GM19240 (cell line): ENCODE measurements around the gene SLCO3A1.
"Not testable (repeated sequence)": the region's sequence is repeated elsewhere in the genome, so short reads cannot be mapped to it uniquely, and the experiment has no call there.

Experiments used
- DNase-seq: peaks from one replicate; pipeline ENCODE4 v3.0.0; 2011; ENCODE audit warnings: low spot score; ENCODE audit not compliant: insufficient read length

SLCO3A1 gene

GRCh38 chr15:92033314-92033713 is 179.8 kb downstream of the SLCO3A1 start:
- no peak for DNase-seq

GRCh38 chr15:92033723-92034122 is 180.2 kb downstream of the SLCO3A1 start:
- no peak for DNase-seq

GRCh38 chr15:92034227-92034626 is 180.7 kb downstream of the SLCO3A1 start:
- DNase-seq, result no peak

GRCh38 chr15:92035551-92035950 is 182.0 kb downstream of the SLCO3A1 start:
- DNase-seq, result no peak

GRCh38 chr15:92035961-92036360 is 182.5 kb downstream of the SLCO3A1 start:
- no peak for DNase-seq

GRCh38 chr15:92037491-92037890 is 184.0 kb downstream of the SLCO3A1 start:
- DNase-seq, result no peak

GRCh38 chr15:92040350-92040749 is 186.8 kb downstream of the SLCO3A1 start:
- DNase-seq, result no peak

GRCh38 chr15:92041371-92041770 is 187.9 kb downstream of the SLCO3A1 start:
- no peak for DNase-seq

- DNase-seq, result no peak
Observed at GRCh38 chr15:92043283-92043682, 189.8 kb downstream of the SLCO3A1 start.

- DNase-seq, result no peak
Observed at GRCh38 chr15:92044203-92044909, 190.8 kb downstream of the SLCO3A1 start.

GRCh38 chr15:92047900-92048299 is 194.4 kb downstream of the SLCO3A1 start:
- no peak for DNase-seq

- no peak for DNase-seq
Observed at GRCh38 chr15:92048739-92049138, 195.2 kb downstream of the SLCO3A1 start.

GRCh38 chr15:92049290-92049989 is 195.9 kb downstream of the SLCO3A1 start:
- DNase-seq, result no peak

- no peak for DNase-seq
Observed at GRCh38 chr15:92050220-92050898, 196.9 kb downstream of the SLCO3A1 start.

GRCh38 chr15:92051716-92052115 is 198.2 kb downstream of the SLCO3A1 start:
- no peak for DNase-seq

GRCh38 chr15:92053753-92054316 is 200.3 kb downstream of the SLCO3A1 start:
- DNase-seq, result no peak

GRCh38 chr15:92056875-92057274 is 203.4 kb downstream of the SLCO3A1 start:
- DNase-seq, result no peak

- no peak for DNase-seq
Observed at GRCh38 chr15:92059036-92059970, 205.8 kb downstream of the SLCO3A1 start.

- DNase-seq, result not testable (repeated sequence)
Observed at GRCh38 chr15:92059971-92060311, 206.4 kb downstream of the SLCO3A1 start.

- no peak for DNase-seq
Observed at GRCh38 chr15:92061511-92062195, 208.1 kb downstream of the SLCO3A1 start.
